GM12878 (cell line): ENCODE measurements around the gene TMC8. TPM values are rescaled to one million over a fixed set of nuclear protein-coding genes. Genes with fewer than 3 reads are reported as not detected.

Source experiments
- ATAC-seq: fragments of 200-7000 bp; cut with Tn5 transposase; 3 replicates; pipeline ENCODE4 v1.9.1; 2020; ENCODE audit warnings: mild to moderate bottlenecking, moderate library complexity
- BruUV-seq: library from RNA; stranded (reverse); fragments of 400-500 nt; replicated peaks from 2 replicates; lab custom pipeline; 2021; lab: Mats Ljungman, UMichigan
- CTCF ChIA-PET: fragments of 300-600 bp; sonication (Branson Sonifier 250); formaldehyde crosslinking; extraction: SDS; loops from one replicate; lab custom pipeline; 2021; ENCODE audit warnings: inconsistent platforms; lab: Yijun Ruan, JAX
- POLR2A ChIA-PET: fragments of 350-600 bp; formaldehyde crosslinking; extraction: SDS; loops from one replicate; lab custom pipeline; 2021; ENCODE audit warnings: inconsistent platforms; lab: Charles Lee
- RAD21 ChIA-PET: fragments of 300-600 bp; sonication (Branson Sonifier 250); formaldehyde crosslinking; loops from one replicate; lab custom pipeline; 2023; ENCODE audit warnings: antibody characterized with exemption; ENCODE audit not compliant: unreplicated experiment; lab: Charles Lee
- SMC1A ChIA-PET: fragments of 300-600 bp; sonication (Branson Sonifier 250); formaldehyde crosslinking; loops from one replicate; lab custom pipeline; 2023; ENCODE audit not compliant: unreplicated experiment, uncharacterized antibody; lab: Charles Lee
- DNase-seq: peaks from one replicate; pipeline ENCODE4 v3.0.0-alpha.2; 2011; ENCODE audit warnings: low read depth, low spot score
- FAIRE-seq: peaks from 3 replicates; lab custom pipeline; 2011; peaks lifted over from hg19 to GRCh38; lab: Jason Lieb, UNC
- H2AFZ ChIP-seq: 2 replicates; pipeline ENCODE4 v1.6.0; 2011; ENCODE audit warnings: low read depth, low read length, control low read depth; ENCODE audit not compliant: control insufficient read depth
- H3K27ac ChIP-seq: 2 replicates; pipeline ENCODE4 v1.5.1; 2011; ENCODE audit warnings: control low read depth; ENCODE audit not compliant: control insufficient read depth, insufficient read depth
- H3K27me3 ChIP-seq, 2 experiments: replicated peaks in 1 of 2; 2 replicates each; pipeline versions ENCODE4 v1.6.0 to v1.6.1; 2011; ENCODE audit warnings: low read length in 1 of 2; ENCODE audit not compliant: control insufficient read depth in 2 of 2, insufficient read depth in 2 of 2
- H3K36me3 ChIP-seq, 2 experiments: 2 replicates each; pipeline ENCODE4 v1.5.1; 2011; ENCODE audit warnings: low read length in 1 of 2; ENCODE audit not compliant: control insufficient read depth in 2 of 2, insufficient read depth in 2 of 2
- H3K4me1 ChIP-seq: 2 replicates; pipeline ENCODE4 v1.6.1; 2011; ENCODE audit warnings: mild to moderate bottlenecking, low read length, moderate library complexity, mixed read lengths; ENCODE audit not compliant: control insufficient read depth, insufficient read depth
- H3K4me2 ChIP-seq: 2 replicates; pipeline ENCODE4 v1.6.0; 2011; ENCODE audit warnings: control low read depth; ENCODE audit not compliant: control insufficient read depth, insufficient read depth
- H3K4me3 ChIP-seq: fragments of 200-600 bp; sonication (generic); 2 replicates; pipeline ENCODE4 v1.5.1; 2016
- H3K79me2 ChIP-seq: 2 replicates; pipeline ENCODE4 v1.6.0; 2011; ENCODE audit warnings: low read length; ENCODE audit not compliant: control insufficient read depth, insufficient read depth
- H3K9ac ChIP-seq: 2 replicates; pipeline ENCODE4 v1.8.0; 2011; ENCODE audit warnings: low read length, control low read depth, mixed read lengths; ENCODE audit not compliant: control insufficient read depth, insufficient read depth
- H3K9me3 ChIP-seq: replicated peaks from 3 replicates; pipeline ENCODE4 v1.5.1; 2011; ENCODE audit warnings: mild to moderate bottlenecking, low read length; ENCODE audit not compliant: control insufficient read depth, insufficient read depth
- H4K20me1 ChIP-seq: 2 replicates; pipeline ENCODE4 v1.6.0; 2011; ENCODE audit not compliant: control insufficient read depth, insufficient read depth
- GATAD2B ChIP-seq: fragments of 450-650 bp; conservative IDR thresholded peaks from 2 replicates; pipeline ENCODE4 v1.6.1; 2017; ENCODE audit warnings: low read depth, mild to moderate bottlenecking, moderate library complexity
- MEF2A ChIP-seq: IDR thresholded peaks from 2 replicates; pipeline ENCODE4 v1.6.1; 2011; ENCODE audit warnings: low read depth, mild to moderate bottlenecking, low read length, moderate library complexity; ENCODE audit not compliant: insufficient read depth
- RAD21 ChIP-seq: IDR thresholded peaks from 2 replicates; pipeline ENCODE4 v1.6.1; 2011; ENCODE audit warnings: mild to moderate bottlenecking, low read depth, low read length, moderate library complexity; ENCODE audit not compliant: insufficient read depth
- SIX5 ChIP-seq: IDR thresholded peaks from 2 replicates; pipeline ENCODE4 v1.6.1; 2011; ENCODE audit warnings: mild to moderate bottlenecking, low read depth, low read length, moderate library complexity; ENCODE audit not compliant: severe bottlenecking
- SMC3 ChIP-seq: IDR thresholded peaks from 2 replicates; pipeline ENCODE4 v1.6.1; 2011; ENCODE audit warnings: low read length, improper control_type of control experiment, borderline replicate concordance
- WGBS: methylation state at CpG from one replicate; pipeline ENCODE4 v1.1.6; 2016; ENCODE audit warnings: low lambda C conversion rate; ENCODE audit not compliant: insufficient replicate concordance, insufficient coverage; ENCODE audit errors: missing lambda C conversion rate; 5-methylcytosine and 5-hydroxymethylcytosine counted together
- in situ Hi-C: fragments of 300-500 bp; cut with MboI; formaldehyde crosslinking; loops from 9 replicates; pipeline ENCODE4 v1.14.3; 2018; ENCODE audit warnings: mixed read lengths
- intact Hi-C: fragments of 100-400 bp; cut with micrococcal nuclease; formaldehyde crosslinking; loops from one replicate; pipeline ENCODE4 v1.14.2; 2022; ENCODE audit not compliant: unreplicated experiment
- polyA plus RNA-seq, 11 experiments: library from polyadenylated mRNA; depleted of rRNA in 4 of 11; unstranded in 6 of 11; stranded (reverse) in 5 of 11; fragments of >200 nt; fragmentation: Nextera tagmentation in 4 of 11; fragmentation: Illumina TruSeq in 1 of 11; extraction: Ambion mirVana in 4 of 11; extraction: Trizol in 1 of 11; gene quantifications; 1 replicate in 1 of 11; 2 replicates in 10 of 11; pipeline versions ENCODE4 v1.2.1 to v1.2.3, GENCODE V29; 2011 to 2016; ENCODE audit warnings: inconsistent platforms in 2 of 11, missing spikeins in 2 of 11, low read depth in 1 of 11
- total RNA-seq, 4 experiments: library from RNA; depleted of rRNA in 3 of 4; stranded (reverse); fragments of >200 nt in 3 of 4; fragmentation: Illumina TruSeq in 1 of 4; extraction: Trizol in 1 of 4; gene quantifications; 2 replicates each; pipeline versions ENCODE4 v1.2.1 to v1.2.3, GENCODE V29; 2013 to 2021
- TF ChIP-seq, protein P1 (sequence below): fragments of 450-650 bp; formaldehyde crosslinking; IDR thresholded peaks from 2 replicates; pipeline ENCODE4 v1.5.0; 2022; ENCODE audit warnings: mild to moderate bottlenecking, missing genetic modification characterization
- TF ChIP-seq, protein P2 (sequence below): IDR thresholded peaks from 2 replicates; pipeline ENCODE4 v1.6.1; 2012; ENCODE audit warnings: low read depth, low read length, improper control_type of control experiment
- TF ChIP-seq, protein P3 (sequence below): fragments of 450-650 bp; IDR thresholded peaks from 2 replicates; pipeline ENCODE4 v1.6.1; 2017; ENCODE audit warnings: mild to moderate bottlenecking
- TF ChIP-seq, protein P4 (sequence below): IDR thresholded peaks from 2 replicates; pipeline ENCODE4 v1.6.1; 2012; ENCODE audit warnings: low read length, inconsistent platforms
- TF ChIP-seq, protein P5 (sequence below): fragments of 450-650 bp; IDR thresholded peaks from 2 replicates; pipeline ENCODE4 v1.6.1; 2017; ENCODE audit warnings: mild to moderate bottlenecking, low read depth, inconsistent platforms; ENCODE audit not compliant: poor library complexity, severe bottlenecking

The TMC8 gene
- total and polyA plus RNA-seq, 10 of the 15 experiments (the other 5 are each of a cell fraction or from before 2014, with no cell fraction given) = 2.7 to 128 (median 40.0) TPM

DNA sequence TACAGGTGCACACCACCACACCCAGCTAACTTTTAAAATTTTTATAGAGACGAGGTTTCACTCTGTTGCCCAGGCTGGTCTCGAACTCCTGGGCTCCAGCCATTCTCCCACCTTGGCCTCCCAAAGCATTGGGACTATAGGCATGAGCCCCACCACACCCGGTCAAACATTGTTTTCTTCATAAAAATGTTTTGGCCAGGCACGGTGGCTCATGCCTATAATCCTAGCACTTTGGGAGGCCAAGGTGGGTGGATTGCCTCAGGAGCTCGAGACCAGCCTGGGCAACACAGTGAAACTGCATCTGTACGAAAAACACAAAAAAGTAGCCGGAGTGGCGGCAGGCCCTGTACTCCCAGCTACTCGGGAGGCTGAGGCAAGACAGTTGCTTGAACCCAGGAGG is 14.2 kb upstream of the TMC8 start (continued):
- TF ChIP-seq, protein P1, sequence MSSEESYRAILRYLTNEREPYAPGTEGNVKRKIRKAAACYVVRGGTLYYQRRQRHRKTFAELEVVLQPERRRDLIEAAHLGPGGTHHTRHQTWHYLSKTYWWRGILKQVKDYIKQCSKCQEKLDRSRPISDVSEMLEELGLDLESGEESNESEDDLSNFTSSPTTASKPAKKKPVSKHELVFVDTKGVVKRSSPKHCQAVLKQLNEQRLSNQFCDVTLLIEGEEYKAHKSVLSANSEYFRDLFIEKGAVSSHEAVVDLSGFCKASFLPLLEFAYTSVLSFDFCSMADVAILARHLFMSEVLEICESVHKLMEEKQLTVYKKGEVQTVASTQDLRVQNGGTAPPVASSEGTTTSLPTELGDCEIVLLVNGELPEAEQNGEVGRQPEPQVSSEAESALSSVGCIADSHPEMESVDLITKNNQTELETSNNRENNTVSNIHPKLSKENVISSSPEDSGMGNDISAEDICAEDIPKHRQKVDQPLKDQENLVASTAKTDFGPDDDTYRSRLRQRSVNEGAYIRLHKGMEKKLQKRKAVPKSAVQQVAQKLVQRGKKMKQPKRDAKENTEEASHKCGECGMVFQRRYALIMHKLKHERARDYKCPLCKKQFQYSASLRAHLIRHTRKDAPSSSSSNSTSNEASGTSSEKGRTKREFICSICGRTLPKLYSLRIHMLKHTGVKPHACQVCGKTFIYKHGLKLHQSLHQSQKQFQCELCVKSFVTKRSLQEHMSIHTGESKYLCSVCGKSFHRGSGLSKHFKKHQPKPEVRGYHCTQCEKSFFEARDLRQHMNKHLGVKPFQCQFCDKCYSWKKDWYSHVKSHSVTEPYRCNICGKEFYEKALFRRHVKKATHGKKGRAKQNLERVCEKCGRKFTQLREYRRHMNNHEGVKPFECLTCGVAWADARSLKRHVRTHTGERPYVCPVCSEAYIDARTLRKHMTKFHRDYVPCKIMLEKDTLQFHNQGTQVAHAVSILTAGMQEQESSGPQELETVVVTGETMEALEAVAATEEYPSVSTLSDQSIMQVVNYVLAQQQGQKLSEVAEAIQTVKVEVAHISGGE (CRISPR knock-in tag) = no peak
- no peak for TF ChIP-seq GATAD2B
- TF ChIP-seq, protein P2, sequence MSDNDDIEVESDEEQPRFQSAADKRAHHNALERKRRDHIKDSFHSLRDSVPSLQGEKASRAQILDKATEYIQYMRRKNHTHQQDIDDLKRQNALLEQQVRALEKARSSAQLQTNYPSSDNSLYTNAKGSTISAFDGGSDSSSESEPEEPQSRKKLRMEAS = no peak

DNA sequence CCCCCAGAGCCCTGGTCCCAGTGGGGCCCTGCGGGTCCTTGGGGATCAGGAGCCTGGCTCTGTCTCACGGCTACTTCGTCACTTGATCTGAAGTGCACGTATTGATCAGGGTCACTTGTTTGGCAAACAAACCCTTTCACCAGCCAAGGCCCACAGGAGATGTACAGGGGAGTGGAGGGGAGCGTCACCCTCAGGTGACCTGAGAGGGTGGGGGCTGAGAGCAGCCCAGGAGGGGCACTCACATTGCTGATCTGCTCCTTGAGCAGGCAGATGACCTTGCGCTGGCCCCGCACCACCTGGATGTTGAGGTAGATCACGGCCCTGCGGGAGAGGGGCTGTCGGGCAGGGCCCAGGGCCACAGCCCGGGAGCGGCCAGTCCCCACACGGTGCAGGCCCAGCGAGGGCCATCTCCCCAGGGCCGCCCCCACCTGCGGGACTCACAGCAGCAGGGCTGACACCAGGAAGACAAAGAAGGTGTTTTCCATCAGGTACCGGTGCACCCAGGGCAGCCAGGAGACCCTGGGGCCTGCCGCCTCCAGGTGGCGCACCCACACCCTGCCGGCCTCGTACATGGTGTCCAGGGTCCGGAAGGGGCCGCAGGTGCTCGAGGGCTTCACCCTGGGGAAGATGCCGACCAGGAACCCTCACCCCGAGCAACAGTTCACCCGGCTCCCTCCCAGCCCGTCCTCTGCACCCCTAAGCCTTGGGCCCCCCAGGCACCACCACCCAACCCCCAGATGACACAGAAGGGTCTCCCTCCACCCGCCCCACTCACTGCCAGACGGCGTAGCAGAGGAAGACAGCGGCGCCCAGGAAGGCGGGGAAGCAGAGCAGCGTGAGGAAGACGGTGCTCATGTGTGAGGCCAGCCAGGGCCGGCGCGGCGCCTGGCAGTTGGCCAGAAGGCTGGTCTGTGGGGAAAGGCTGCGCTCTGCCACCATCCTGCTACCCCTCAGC is 13.3 kb upstream of the TMC8 start:
- DNase-seq (no peak), FAIRE-seq (no peak), ATAC-seq (no peak)
- no peak overlapping the region for H3K4me2 ChIP-seq
- in situ Hi-C loops = no loop called here
- no peak overlapping the region for H3K4me3 ChIP-seq
- peaks cover 5% of the 10 kb centered on the region; the same call in 1 of the 2 replicates for H4K20me1 ChIP-seq
- ChIA-PET RAD21 (no interaction called here), SMC1A (no interaction called here), POLR2A (no interaction called here), CTCF (interaction anchor here (1.6 kb wide), 2 partner anchors 18 to 59 kb away, joined by 5 to 10 read pairs; no protein-coding TSS in a partner anchor)
- H3K4me1 ChIP-seq = peaks cover 42% of the 10 kb centered on the region
- H3K9me3 ChIP-seq = no peaks in the 10 kb centered on the region
- H3K9ac ChIP-seq = no peak overlapping the region
- no TSS peak for BruUV-seq
- no peak overlapping the region for H3K27ac ChIP-seq
- no peak overlapping the region for H2AFZ ChIP-seq
- H3K79me2 ChIP-seq = peaks cover 19% of the 10 kb centered on the region
- H3K36me3 ChIP-seq = peaks cover 30 to 33% of the 10 kb centered on the region in 2 experiments
- H3K27me3 ChIP-seq = no peaks in the 10 kb centered on the region
- intact Hi-C loops = no loop called here
- 90% methylated on average over 37 of the region's 41 CpGs for WGBS
- TF ChIP-seq SIX5 (no peak), MEF2A (no peak), SMC3 (peak; percentile 15; the same call in 1 of the 2 replicates), RAD21 (peak; percentile 22; the same call in 1 of the 2 replicates)
- TF ChIP-seq, protein P3, sequence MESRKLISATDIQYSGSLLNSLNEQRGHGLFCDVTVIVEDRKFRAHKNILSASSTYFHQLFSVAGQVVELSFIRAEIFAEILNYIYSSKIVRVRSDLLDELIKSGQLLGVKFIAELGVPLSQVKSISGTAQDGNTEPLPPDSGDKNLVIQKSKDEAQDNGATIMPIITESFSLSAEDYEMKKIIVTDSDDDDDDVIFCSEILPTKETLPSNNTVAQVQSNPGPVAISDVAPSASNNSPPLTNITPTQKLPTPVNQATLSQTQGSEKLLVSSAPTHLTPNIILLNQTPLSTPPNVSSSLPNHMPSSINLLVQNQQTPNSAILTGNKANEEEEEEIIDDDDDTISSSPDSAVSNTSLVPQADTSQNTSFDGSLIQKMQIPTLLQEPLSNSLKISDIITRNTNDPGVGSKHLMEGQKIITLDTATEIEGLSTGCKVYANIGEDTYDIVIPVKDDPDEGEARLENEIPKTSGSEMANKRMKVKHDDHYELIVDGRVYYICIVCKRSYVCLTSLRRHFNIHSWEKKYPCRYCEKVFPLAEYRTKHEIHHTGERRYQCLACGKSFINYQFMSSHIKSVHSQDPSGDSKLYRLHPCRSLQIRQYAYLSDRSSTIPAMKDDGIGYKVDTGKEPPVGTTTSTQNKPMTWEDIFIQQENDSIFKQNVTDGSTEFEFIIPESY = no peak
- TF ChIP-seq, protein P4, sequence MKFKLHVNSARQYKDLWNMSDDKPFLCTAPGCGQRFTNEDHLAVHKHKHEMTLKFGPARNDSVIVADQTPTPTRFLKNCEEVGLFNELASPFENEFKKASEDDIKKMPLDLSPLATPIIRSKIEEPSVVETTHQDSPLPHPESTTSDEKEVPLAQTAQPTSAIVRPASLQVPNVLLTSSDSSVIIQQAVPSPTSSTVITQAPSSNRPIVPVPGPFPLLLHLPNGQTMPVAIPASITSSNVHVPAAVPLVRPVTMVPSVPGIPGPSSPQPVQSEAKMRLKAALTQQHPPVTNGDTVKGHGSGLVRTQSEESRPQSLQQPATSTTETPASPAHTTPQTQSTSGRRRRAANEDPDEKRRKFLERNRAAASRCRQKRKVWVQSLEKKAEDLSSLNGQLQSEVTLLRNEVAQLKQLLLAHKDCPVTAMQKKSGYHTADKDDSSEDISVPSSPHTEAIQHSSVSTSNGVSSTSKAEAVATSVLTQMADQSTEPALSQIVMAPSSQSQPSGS = no peak
- TF ChIP-seq, protein P5, sequence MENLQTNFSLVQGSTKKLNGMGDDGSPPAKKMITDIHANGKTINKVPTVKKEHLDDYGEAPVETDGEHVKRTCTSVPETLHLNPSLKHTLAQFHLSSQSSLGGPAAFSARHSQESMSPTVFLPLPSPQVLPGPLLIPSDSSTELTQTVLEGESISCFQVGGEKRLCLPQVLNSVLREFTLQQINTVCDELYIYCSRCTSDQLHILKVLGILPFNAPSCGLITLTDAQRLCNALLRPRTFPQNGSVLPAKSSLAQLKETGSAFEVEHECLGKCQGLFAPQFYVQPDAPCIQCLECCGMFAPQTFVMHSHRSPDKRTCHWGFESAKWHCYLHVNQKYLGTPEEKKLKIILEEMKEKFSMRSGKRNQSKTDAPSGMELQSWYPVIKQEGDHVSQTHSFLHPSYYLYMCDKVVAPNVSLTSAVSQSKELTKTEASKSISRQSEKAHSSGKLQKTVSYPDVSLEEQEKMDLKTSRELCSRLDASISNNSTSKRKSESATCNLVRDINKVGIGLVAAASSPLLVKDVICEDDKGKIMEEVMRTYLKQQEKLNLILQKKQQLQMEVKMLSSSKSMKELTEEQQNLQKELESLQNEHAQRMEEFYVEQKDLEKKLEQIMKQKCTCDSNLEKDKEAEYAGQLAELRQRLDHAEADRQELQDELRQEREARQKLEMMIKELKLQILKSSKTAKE = no peak
